Activated CD8-positive, alpha-beta T cell treated with anti-CD3 and anti-CD28 coated beads for 36 hours (primary cell): ENCODE measurements around the gene ATG10. TPM values are rescaled to one million over a fixed set of nuclear protein-coding genes. Genes with fewer than 3 reads are reported as not detected.

Experiments
- ATAC-seq: fragments of 200-7000 bp; cut with Tn5 transposase; one replicate; pipeline ENCODE4 v1.10.0; 2021; ENCODE audit warnings: mild to moderate bottlenecking, moderate library complexity
- CTCF ChIA-PET: fragments of 350-600 bp; sonication (Branson Sonifier 250); formaldehyde crosslinking; loops from one replicate; lab custom pipeline; 2021; ENCODE audit warnings: antibody characterized with exemption; lab: Charles Lee
- POLR2A ChIA-PET: fragments of 350-600 bp; sonication (Branson Sonifier 250); formaldehyde crosslinking; loops from one replicate; lab custom pipeline; 2021; ENCODE audit warnings: antibody characterized with exemption; lab: Charles Lee
- DNase-seq: peaks from one replicate; pipeline ENCODE4 v3.0.0-alpha.2; 2020
- H3K27ac Mint-ChIP-seq: one replicate; pipeline ENCODE4 v1.8.0; 2021; ENCODE audit warnings: mild to moderate bottlenecking, mixed read lengths
- H3K27me3 Mint-ChIP-seq: one replicate; pipeline ENCODE4 v1.8.0; 2021; ENCODE audit warnings: mixed read lengths
- H3K36me3 Mint-ChIP-seq: one replicate; pipeline ENCODE4 v1.8.0; 2021; ENCODE audit warnings: low read depth, mixed read lengths
- H3K4me1 Mint-ChIP-seq: one replicate; pipeline ENCODE4 v1.8.0; 2021; ENCODE audit warnings: low read depth, mixed read lengths
- H3K4me3 Mint-ChIP-seq: one replicate; pipeline ENCODE4 v1.8.0; 2021; ENCODE audit warnings: mild to moderate bottlenecking, moderate library complexity, mixed read lengths
- H3K9me3 Mint-ChIP-seq: one replicate; pipeline ENCODE4 v1.8.0; 2021; ENCODE audit warnings: mixed read lengths
- intact Hi-C: fragments of 100-400 bp; cut with micrococcal nuclease; formaldehyde crosslinking; loops from one replicate; pipeline ENCODE4 v1.10.0; 2022
- total RNA-seq, 2 experiments: library from RNA; stranded (reverse); gene quantifications; one replicate each; pipeline ENCODE4 v1.2.3, GENCODE V29; 2021
- TF ChIP-seq, protein P1 (sequence below): fragments of 200-600 bp; IDR thresholded peaks from one replicate; pipeline ENCODE4 v1.8.0; 2022; ENCODE audit warnings: antibody characterized with exemption, mild to moderate bottlenecking

ATG10 gene
- total RNA-seq, 2 experiments from 2014 or later = 7.5 to 12.0 TPM

DNA sequence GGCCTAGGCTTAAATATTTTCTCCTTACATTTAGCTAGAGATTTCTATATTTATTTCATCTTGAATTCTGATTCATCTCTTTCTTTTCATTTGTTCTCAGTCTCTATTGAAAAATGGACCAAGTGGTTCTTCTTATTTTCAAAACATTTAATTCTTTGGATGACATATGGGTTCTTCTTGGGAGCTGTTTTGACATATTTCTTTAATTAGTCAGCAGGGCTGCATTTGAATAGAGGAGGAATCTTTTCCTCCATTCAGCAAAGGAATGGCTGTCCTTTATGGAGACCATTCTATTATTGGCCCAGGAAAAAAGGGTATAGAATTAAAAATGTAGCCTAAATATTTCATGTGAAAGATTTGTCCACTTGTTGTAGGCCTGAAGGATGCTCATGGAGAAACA lies 196.5 kb downstream of the ATG10 start:
- intact Hi-C loops = loop anchor here (10.0 kb wide), 2 partner anchors 653 to 743 kb away; no protein-coding TSS in a partner anchor
- no peak overlapping the region for H3K4me3 Mint-ChIP-seq
- CTCF ChIA-PET = no interaction called here

DNA sequence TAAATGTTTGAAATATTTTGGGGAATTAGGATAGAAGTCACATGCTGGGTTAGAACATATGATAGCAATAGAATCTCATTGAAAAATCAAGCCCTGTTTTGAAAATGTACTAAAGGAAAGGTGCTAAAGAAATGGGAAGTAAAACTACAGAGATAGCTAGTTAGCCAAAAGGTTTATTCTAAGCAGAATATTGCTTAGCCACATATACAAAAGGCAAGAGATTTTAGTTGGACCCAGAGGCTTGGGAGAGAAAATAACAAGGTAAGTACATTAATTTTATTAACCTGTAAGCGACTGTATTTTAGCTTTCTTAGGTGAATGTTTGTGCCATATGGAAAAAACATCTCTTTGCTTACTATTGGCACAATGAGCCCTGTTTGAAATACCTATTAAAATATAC lies 198.1 kb downstream of the ATG10 start:
- Mint-ChIP-seq H3K9me3 (no peaks in the 10 kb centered on the region), H3K27ac (no peak overlapping the region), H3K4me1 (peaks cover 15% of the 10 kb centered on the region), H3K4me3 (no peak overlapping the region), H3K36me3 (peaks cover 2% of the 10 kb centered on the region), H3K27me3 (no peaks in the 10 kb centered on the region)
- intact Hi-C loops = loop anchor here (10.0 kb wide), 2 partner anchors 655 to 745 kb away; no protein-coding TSS in a partner anchor
- ChIA-PET POLR2A (no interaction called here), CTCF (no interaction called here)
- ATAC-seq (no peak), DNase-seq (no peak)
- TF ChIP-seq, protein P1, sequence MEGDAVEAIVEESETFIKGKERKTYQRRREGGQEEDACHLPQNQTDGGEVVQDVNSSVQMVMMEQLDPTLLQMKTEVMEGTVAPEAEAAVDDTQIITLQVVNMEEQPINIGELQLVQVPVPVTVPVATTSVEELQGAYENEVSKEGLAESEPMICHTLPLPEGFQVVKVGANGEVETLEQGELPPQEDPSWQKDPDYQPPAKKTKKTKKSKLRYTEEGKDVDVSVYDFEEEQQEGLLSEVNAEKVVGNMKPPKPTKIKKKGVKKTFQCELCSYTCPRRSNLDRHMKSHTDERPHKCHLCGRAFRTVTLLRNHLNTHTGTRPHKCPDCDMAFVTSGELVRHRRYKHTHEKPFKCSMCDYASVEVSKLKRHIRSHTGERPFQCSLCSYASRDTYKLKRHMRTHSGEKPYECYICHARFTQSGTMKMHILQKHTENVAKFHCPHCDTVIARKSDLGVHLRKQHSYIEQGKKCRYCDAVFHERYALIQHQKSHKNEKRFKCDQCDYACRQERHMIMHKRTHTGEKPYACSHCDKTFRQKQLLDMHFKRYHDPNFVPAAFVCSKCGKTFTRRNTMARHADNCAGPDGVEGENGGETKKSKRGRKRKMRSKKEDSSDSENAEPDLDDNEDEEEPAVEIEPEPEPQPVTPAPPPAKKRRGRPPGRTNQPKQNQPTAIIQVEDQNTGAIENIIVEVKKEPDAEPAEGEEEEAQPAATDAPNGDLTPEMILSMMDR = no peak

More for the DNA sequence above, 196.5 kb downstream of the ATG10 start:
- Mint-ChIP-seq H3K4me1 (peaks cover 8% of the 10 kb centered on the region), H3K9me3 (no peaks in the 10 kb centered on the region), H3K27ac (no peak overlapping the region), H3K27me3 (no peaks in the 10 kb centered on the region), H3K36me3 (peaks cover 2% of the 10 kb centered on the region)
- ATAC-seq = no peak
- POLR2A ChIA-PET = no interaction called here
- no peak for DNase-seq
- TF ChIP-seq, protein P1 = no peak

DNA sequence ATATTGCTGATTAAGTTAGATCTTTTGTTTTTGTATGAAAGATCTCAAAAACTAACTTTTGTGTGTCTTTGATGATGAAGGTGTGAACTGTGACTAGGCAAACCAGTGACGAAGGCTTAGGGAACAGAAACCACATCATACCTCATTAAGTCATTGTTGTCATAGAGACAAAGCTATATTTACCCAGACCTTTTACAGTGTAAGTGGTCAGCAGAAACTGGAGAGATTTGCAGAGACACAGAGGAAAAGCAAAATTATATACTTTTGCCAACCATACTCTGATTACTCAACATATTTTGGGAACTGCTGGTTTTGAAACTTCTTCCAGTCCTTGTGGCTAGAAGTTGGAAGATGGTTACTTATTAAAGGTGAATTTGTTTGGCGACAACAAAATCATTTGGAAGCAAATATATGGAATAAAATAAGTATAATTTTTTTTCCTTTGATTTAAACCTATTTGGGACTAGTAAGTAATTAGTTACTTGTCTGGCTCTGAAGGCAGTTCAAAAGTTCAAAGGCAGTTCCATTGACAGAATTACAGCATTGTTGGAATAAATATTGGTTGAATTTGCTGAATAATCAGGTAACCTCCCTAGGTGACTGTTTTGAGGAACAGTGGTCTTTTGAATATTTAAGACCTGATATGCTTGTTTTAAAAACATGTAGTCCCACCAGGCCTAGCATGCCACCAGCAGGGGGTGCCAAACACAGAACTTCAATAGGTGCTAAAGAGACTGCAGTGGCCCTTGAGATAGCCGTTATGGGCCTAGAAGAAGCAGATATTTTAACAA lies 202.5 kb downstream of the ATG10 start:
- Mint-ChIP-seq H3K4me1 (peaks cover 10% of the 10 kb centered on the region), H3K27me3 (no peaks in the 10 kb centered on the region), H3K36me3 (peaks cover 3% of the 10 kb centered on the region), H3K27ac (no peak overlapping the region), H3K4me3 (no peak overlapping the region), H3K9me3 (no peaks in the 10 kb centered on the region)
- CTCF ChIA-PET = interaction anchor here (0.6 to 2.1 kb wide), 6 partner anchors 13 to 52 kb away, joined by 3 to 11 read pairs (median 4); no protein-coding TSS in a partner anchor
- POLR2A ChIA-PET = no interaction called here
- ATAC-seq = peak; percentile 77
- peak; percentile 89 for DNase-seq
- intact Hi-C loops = no loop called here
- TF ChIP-seq, protein P1 = peak; percentile 75

DNA sequence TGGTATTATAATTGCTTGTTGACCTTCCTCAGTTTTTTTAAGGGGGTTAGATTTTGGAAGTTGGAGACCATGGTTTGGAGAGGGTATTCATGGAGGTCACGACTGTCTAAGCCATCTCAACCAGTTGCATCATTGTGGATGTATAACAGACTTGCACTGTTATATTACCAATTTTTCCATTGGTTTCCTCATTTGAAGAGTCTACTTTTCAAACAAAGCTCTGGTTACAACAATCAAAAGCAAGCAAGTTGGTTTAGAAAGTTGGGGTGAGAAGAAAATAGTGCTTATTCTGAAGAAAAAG lies 203.0 kb downstream of the ATG10 start:
- peaks cover 5% of the 10 kb centered on the region for H3K36me3 Mint-ChIP-seq
- intact Hi-C loops = loop anchor here (5.0 kb wide), 1 partner anchor 47 kb away; no protein-coding TSS in a partner anchor
- no peak overlapping the region for H3K27ac Mint-ChIP-seq
- H3K4me3 Mint-ChIP-seq = no peak overlapping the region
- H3K9me3 Mint-ChIP-seq = no peaks in the 10 kb centered on the region
- TF ChIP-seq, protein P1 = no peak
- ChIA-PET CTCF (interaction anchor here (0.7 to 1.1 kb wide), 9 partner anchors 10 to 596 kb away, joined by 3 to 8 read pairs (median 3); no protein-coding TSS in a partner anchor), POLR2A (no interaction called here)
- ATAC-seq (no peak), DNase-seq (no peak)
- H3K27me3 Mint-ChIP-seq = no peaks in the 10 kb centered on the region
- H3K4me1 Mint-ChIP-seq = peaks cover 10% of the 10 kb centered on the region
